Measurements from ENCODE around the gene RARRES1.
"Not testable (repeated sequence)": the region's sequence is repeated elsewhere in the genome, so short reads cannot be mapped to it uniquely, and the experiment has no call there.

The RARRES1 gene

GRCh38 chr3:158711886-158712285, 20.4 kb downstream of the RARRES1 start:
- DNase-seq (ENCODE audit: insufficient read length): no peak
- no peak for TF ChIP-seq POLR2AphosphoS5 (IDR thresholded peaks at IDR 0.05; ENCODE audit: low read depth, low read length)
- TF ChIP-seq TAF1 (IDR thresholded peaks at IDR 0.05; ENCODE audit: borderline replicate concordance, low read depth, low read length): no peak
- TF ChIP-seq POLR2A (IDR thresholded peaks at IDR 0.05; ENCODE audit: low read depth, low read length): no peak
- no peak for FAIRE-seq

- no peak for DNase-seq (ENCODE audit: insufficient read length)
- no peak for FAIRE-seq
- no peak for TF ChIP-seq POLR2AphosphoS5 (IDR thresholded peaks at IDR 0.05; ENCODE audit: low read depth, low read length)
- no peak for TF ChIP-seq TAF1 (IDR thresholded peaks at IDR 0.05; ENCODE audit: borderline replicate concordance, low read depth, low read length)
- TF ChIP-seq POLR2A (IDR thresholded peaks at IDR 0.05; ENCODE audit: low read depth, low read length): no peak
Measured at GRCh38 chr3:158710601-158711000, 21.7 kb downstream of the RARRES1 start.

- FAIRE-seq: no peak
- TF ChIP-seq POLR2AphosphoS5 (IDR thresholded peaks at IDR 0.05; ENCODE audit: low read depth, low read length) (no peak), POLR2A (IDR thresholded peaks at IDR 0.05; ENCODE audit: low read depth, low read length) (no peak), TAF1 (IDR thresholded peaks at IDR 0.05; ENCODE audit: borderline replicate concordance, low read depth, low read length) (no peak)
- DNase-seq (ENCODE audit: insufficient read length): no peak
Measured at GRCh38 chr3:158709666-158710083, 22.6 kb downstream of the RARRES1 start.

DNA sequence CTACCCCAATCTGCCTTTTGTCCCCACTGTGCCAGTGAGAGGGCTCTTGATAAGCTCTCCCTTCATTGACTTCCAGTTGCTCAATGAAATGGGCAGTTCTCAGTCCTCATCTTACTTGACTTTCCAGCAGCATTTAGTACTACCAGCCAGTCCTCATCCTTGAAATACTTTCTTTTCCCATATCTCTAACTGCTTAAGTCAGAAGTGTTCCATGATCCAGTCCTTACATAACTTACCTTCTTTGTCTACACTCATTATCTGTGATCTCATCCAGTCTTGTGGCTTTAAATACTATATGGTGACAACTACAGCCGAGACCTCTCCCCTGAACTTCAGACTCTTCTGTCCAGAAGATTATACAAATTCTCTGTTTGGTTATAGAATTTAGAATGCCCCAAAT, 28.7 kb downstream of the RARRES1 start:
- DNase-seq (ENCODE audit: insufficient read length) (no peak), FAIRE-seq (no peak)
- TF ChIP-seq POLR2AphosphoS5 (IDR thresholded peaks at IDR 0.05; ENCODE audit: low read depth, low read length) (no peak), TAF1 (IDR thresholded peaks at IDR 0.05; ENCODE audit: borderline replicate concordance, low read depth, low read length) (no peak), POLR2A (IDR thresholded peaks at IDR 0.05; ENCODE audit: low read depth, low read length) (no peak)

DNA sequence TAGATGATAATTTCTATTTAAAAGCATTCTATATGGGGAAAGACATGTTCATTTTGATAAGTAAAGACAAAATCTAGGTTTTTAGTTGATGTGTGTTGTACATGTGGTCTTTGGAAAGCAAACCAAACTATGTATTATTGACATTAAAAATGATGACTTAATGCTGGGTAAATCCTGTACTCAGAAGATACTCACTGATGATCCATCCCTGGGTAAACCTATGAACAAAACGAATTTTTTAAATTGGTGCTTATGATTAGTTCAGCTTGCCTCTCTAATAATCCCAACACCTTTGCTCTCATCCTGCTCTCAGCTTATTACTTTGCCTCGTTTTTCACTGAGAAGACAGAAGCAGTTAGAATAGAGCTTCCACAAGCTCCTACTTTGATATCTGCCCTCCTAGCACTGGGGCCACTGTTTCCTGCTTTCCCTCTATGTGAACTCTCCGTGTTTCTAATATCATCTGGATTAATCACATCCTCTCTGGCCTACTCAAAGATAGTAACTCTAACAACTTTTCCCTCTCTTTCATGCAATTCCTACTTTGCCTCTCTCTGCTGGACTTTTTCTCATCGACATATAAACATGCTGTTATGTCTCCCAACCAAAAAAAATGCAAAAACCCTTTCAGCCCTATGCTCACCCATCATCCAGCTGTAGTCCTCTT, 29.3 kb downstream of the RARRES1 start:
- FAIRE-seq (no peak), DNase-seq (ENCODE audit: insufficient read length) (no peak)
- TF ChIP-seq POLR2AphosphoS5 (IDR thresholded peaks at IDR 0.05; ENCODE audit: low read depth, low read length) (no peak), TAF1 (IDR thresholded peaks at IDR 0.05; ENCODE audit: borderline replicate concordance, low read depth, low read length) (no peak), POLR2A (IDR thresholded peaks at IDR 0.05; ENCODE audit: low read depth, low read length) (no peak)

DNA sequence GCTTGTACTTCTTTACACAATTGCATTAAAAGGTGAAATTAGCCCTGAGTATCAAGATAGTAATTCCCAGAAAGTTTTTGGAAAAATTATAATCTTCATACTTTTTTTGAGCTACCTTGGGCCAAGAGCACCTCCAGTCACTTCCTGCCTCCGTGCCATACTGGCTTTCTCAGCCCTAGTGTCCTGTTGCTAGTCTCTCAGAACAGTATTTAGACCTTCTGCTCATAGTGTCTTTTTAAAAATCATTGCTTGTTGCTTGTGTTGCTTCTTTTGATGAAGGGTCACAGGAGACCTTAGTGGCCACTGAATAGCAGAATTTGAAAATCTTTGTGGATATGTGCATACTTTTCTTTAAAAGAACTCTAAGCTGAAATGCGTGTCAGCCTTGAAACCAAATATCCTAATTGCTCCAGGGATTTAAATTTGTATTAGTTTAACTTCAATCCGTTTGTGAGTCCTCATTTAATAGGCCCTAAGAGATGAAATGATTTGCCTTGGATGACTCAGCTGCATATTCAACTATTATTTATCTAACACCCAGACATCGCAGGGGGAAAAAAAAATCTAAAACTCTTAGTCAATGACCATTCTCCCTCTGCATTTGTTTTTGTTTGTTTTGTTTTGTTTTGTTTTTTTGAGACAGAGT, 30.7 kb downstream of the RARRES1 start:
- no peak for FAIRE-seq
- no peak for TF ChIP-seq TAF1 (IDR thresholded peaks at IDR 0.05; ENCODE audit: borderline replicate concordance, low read depth, low read length)
- TF ChIP-seq POLR2AphosphoS5 (IDR thresholded peaks at IDR 0.05; ENCODE audit: low read depth, low read length): no peak
- TF ChIP-seq POLR2A (IDR thresholded peaks at IDR 0.05; ENCODE audit: low read depth, low read length): no peak

GRCh38 chr3:158700559-158700958, 31.7 kb downstream of the RARRES1 start:
- FAIRE-seq: no peak

More for the DNA sequence above, 30.7 kb downstream of the RARRES1 start:
- no peak for DNase-seq (ENCODE audit: insufficient read length)

GRCh38 chr3:158696618-158697017, 35.6 kb downstream of the RARRES1 start:
- DNase-seq (ENCODE audit: insufficient read length): no peak
- no peak for FAIRE-seq
- no peak for TF ChIP-seq POLR2AphosphoS5 (IDR thresholded peaks at IDR 0.05; ENCODE audit: low read depth, low read length)
- TF ChIP-seq TAF1 (IDR thresholded peaks at IDR 0.05; ENCODE audit: borderline replicate concordance, low read depth, low read length): no peak
- no peak for TF ChIP-seq POLR2A (IDR thresholded peaks at IDR 0.05; ENCODE audit: low read depth, low read length)

More at GRCh38 chr3:158700559-158700958, 31.7 kb downstream of the RARRES1 start:
- DNase-seq (ENCODE audit: insufficient read length): no peak
- no peak for TF ChIP-seq POLR2A (IDR thresholded peaks at IDR 0.05; ENCODE audit: low read depth, low read length)
- TF ChIP-seq POLR2AphosphoS5 (IDR thresholded peaks at IDR 0.05; ENCODE audit: low read depth, low read length): no peak
- TF ChIP-seq TAF1 (IDR thresholded peaks at IDR 0.05; ENCODE audit: borderline replicate concordance, low read depth, low read length): no peak

- FAIRE-seq: peak; percentile 74
- DNase-seq (ENCODE audit: insufficient read length): not testable (repeated sequence)
Measured at GRCh38 chr3:158693866-158694456, 38.3 kb downstream of the RARRES1 start.

DNA sequence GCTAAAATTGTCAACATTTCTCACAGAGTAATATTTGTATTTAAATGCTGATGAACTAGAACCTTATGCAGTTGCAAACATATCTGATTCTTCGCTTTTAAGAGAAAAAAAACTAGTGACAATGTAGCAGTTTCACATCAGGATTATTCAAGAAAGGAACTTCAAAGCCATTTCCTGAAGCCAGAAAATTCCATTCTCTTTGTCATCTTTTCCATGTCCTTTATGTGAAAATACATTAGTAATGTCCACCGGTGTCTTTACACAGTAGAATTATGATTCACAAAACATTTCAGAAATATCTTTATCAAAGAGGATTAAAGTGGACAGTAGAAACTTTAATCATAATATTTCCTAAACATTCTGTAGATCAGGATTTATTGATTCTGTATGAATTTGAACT, 47.1 kb downstream of the RARRES1 start:
- no peak for DNase-seq (ENCODE audit: insufficient read length)

DNA sequence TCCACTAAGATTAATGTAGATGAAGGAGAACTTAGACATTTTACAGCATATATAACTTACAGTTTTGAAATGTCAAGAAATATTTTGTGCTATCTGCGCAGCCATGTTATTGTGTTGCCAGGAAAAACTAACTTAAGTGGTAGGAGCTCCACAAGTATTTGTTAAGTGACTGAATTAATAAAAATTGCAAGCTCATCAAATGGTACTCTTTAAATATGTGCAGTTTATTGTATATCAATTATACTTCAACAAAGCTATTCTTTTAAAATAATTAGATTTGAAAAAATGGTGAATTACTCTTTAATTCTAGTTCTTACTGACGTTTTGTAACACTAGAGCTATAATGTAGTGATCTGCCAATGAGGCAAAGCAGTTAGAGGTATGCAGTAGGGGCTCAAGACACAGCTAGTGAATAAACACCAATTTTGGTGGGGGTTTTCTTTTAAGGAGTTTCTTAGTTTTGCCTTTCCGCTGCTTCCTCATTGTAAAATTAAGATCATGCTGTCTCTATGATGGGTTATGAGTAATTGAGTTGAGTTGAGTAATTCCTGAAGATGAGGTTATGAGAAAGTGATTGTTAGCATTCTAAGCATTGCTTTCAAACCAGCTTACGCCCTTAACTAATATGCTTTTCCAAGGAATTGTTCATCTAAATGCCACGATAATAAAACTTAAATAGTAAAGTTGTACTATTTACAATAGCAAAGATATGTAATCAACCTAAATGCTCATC, 48.9 kb downstream of the RARRES1 start:
- FAIRE-seq: no peak
- DNase-seq (ENCODE audit: insufficient read length): no peak
- TF ChIP-seq POLR2A (IDR thresholded peaks at IDR 0.05; ENCODE audit: low read depth, low read length): no peak
- TF ChIP-seq POLR2AphosphoS5 (IDR thresholded peaks at IDR 0.05; ENCODE audit: low read depth, low read length): no peak
- no peak for TF ChIP-seq TAF1 (IDR thresholded peaks at IDR 0.05; ENCODE audit: borderline replicate concordance, low read depth, low read length)

More for the DNA sequence above, 47.1 kb downstream of the RARRES1 start:
- no peak for FAIRE-seq
- TF ChIP-seq TAF1 (IDR thresholded peaks at IDR 0.05; ENCODE audit: borderline replicate concordance, low read depth, low read length) (no peak), POLR2A (IDR thresholded peaks at IDR 0.05; ENCODE audit: low read depth, low read length) (no peak), POLR2AphosphoS5 (IDR thresholded peaks at IDR 0.05; ENCODE audit: low read depth, low read length) (no peak)
